Activated CD4-positive, CD25-positive, alpha-beta regulatory T cell treated with anti-CD3 and anti-CD28 coated beads, Interleukin-2, amount 50 U/mL, for 16 hours (primary cell): ENCODE measurements around the gene TNIP1.
A peak's percentile ranks its signal among the peaks of the same experiment; 100 is the strongest.

ENCODE experiments used
- DNase-seq: peaks from one replicate; pipeline ENCODE4 v3.0.0-alpha.2; 2020; ENCODE audit warnings: low read depth, low spot score

TNIP1 gene

GRCh38 chr5:151083081-151083676 lies 2.3 kb upstream of the TNIP1 start:
- DNase-seq, result peak; percentile 44

GRCh38 chr5:151082282-151082902 lies 1.6 kb upstream of the TNIP1 start:
- no peak for DNase-seq

GRCh38 chr5:151081431-151082281 lies 822 bp upstream of the TNIP1 start:
- no peak for DNase-seq

GRCh38 chr5:151079838-151080612 lies 809 bp downstream of the TNIP1 start:
- no peak for DNase-seq

- DNase-seq, result peak; percentile 59
These were observed 2.2 kb downstream of the TNIP1 start for GRCh38 chr5:151078490-151079262.

GRCh38 chr5:151077967-151078366 lies 2.9 kb downstream of the TNIP1 start:
- DNase-seq, result no peak

- DNase-seq, result no peak
These were observed 3.4 kb downstream of the TNIP1 start for GRCh38 chr5:151077419-151077818.

GRCh38 chr5:151076616-151077015 lies 4.2 kb downstream of the TNIP1 start:
- DNase-seq, result no peak

- no peak for DNase-seq
These were observed 5.0 kb downstream of the TNIP1 start for GRCh38 chr5:151075698-151076331.

- DNase-seq, result no peak
These were observed 6.3 kb downstream of the TNIP1 start for GRCh38 chr5:151074557-151074956.

- no peak for DNase-seq
These were observed 7.6 kb downstream of the TNIP1 start for GRCh38 chr5:151073280-151073679.

- DNase-seq, result no peak
These were observed 8.2 kb downstream of the TNIP1 start for GRCh38 chr5:151072630-151073025.

- DNase-seq, result no peak
These were observed 8.8 kb downstream of the TNIP1 start for GRCh38 chr5:151071848-151072629.

- no peak for DNase-seq
These were observed 9.8 kb downstream of the TNIP1 start for GRCh38 chr5:151071021-151071420.

GRCh38 chr5:151070449-151070848 lies 10.4 kb downstream of the TNIP1 start:
- no peak for DNase-seq

GRCh38 chr5:151068433-151069197 lies 12.2 kb downstream of the TNIP1 start:
- no peak for DNase-seq

- DNase-seq, result no peak
These were observed 13.0 kb downstream of the TNIP1 start for GRCh38 chr5:151067632-151068432.

GRCh38 chr5:151066920-151067319 lies 13.9 kb downstream of the TNIP1 start:
- DNase-seq, result no peak
